Measurements from ENCODE around the gene SAMHD1. TPM values are rescaled to one million over a fixed set of nuclear protein-coding genes. Genes with fewer than 3 reads are reported as not detected.

SAMHD1 gene
- total and polyA plus RNA-seq, 2 donors from 2014 or later, result 13.7 to 94.1 TPM

- Histone ChIP-seq H3K27ac (ENCODE audit: low read depth in 2 of 2, low read length in 2 of 2) (no peak overlapping the region), H3K27me3 (ENCODE audit: control insufficient read depth, insufficient read depth, low read length) (no peaks in the 10 kb centered on the region), H3K9me3 (ENCODE audit: control insufficient read depth in 2 of 3, insufficient read depth in 1 of 3, low read length in 3 of 3) (no peaks in the 10 kb centered on the region), H3K36me3 (ENCODE audit: control insufficient read depth in 2 of 3, insufficient read depth in 3 of 3, low read length in 3 of 3) (no peaks in the 10 kb centered on the region), H3K4me3 (ENCODE audit: low read length in 3 of 3) (no peak overlapping the region), H3K9ac (ENCODE audit: low read length in 3 of 3) (no peak overlapping the region), H3K4me1 (ENCODE audit: control insufficient read depth in 2 of 3, insufficient read depth in 2 of 3, low read depth in 1 of 3, low read length in 3 of 3) (no peaks in the 10 kb centered on the region)
- no peak for TF ChIP-seq CTCF (IDR thresholded peaks at IDR 0.05; ENCODE audit: borderline replicate concordance, extremely low read depth, insufficient read depth)
- no peak for DNase-seq
- no peak for FAIRE-seq
- intact Hi-C loops (cut with DNase I), result no loop called here
Observed at GRCh38 chr20:36956016-36956415, 4.5 kb upstream of the SAMHD1 start.

- DNase-seq, result no peak
- no peaks in the 10 kb centered on the region for H3K27me3 ChIP-seq (ENCODE audit: control insufficient read depth, insufficient read depth, low read length)
- no peak for TF ChIP-seq CTCF (IDR thresholded peaks at IDR 0.05; ENCODE audit: borderline replicate concordance, extremely low read depth, insufficient read depth)
- H3K27ac ChIP-seq (ENCODE audit: low read depth in 2 of 2, low read length in 2 of 2), result peak overlapping the region in 1 of 2 donors; percentile 1
- no peaks in the 10 kb centered on the region for H3K9me3 ChIP-seq (ENCODE audit: control insufficient read depth in 2 of 3, insufficient read depth in 1 of 3, low read length in 3 of 3)
- peak overlapping the region; percentile 68 to 94 (median 85) for H3K4me3 ChIP-seq (ENCODE audit: low read length in 3 of 3)
- H3K9ac ChIP-seq (ENCODE audit: low read length in 3 of 3), result peak overlapping the region; percentile 26 to 53 (median 39)
- intact Hi-C loops (cut with DNase I), result no loop called here
- no peaks in the 10 kb centered on the region for H3K36me3 ChIP-seq (ENCODE audit: control insufficient read depth in 2 of 3, insufficient read depth in 3 of 3, low read length in 3 of 3)
- no peaks in the 10 kb centered on the region for H3K4me1 ChIP-seq (ENCODE audit: control insufficient read depth in 2 of 3, insufficient read depth in 2 of 3, low read depth in 1 of 3, low read length in 3 of 3)
- no peak for FAIRE-seq
Observed at GRCh38 chr20:36951979-36952738, 651 bp upstream of the SAMHD1 start.

GRCh38 chr20:36950414-36951197 is 902 bp downstream of the SAMHD1 start:
- TF ChIP-seq CTCF (IDR thresholded peaks at IDR 0.05; ENCODE audit: borderline replicate concordance, extremely low read depth, insufficient read depth), result no peak
- DNase-seq, result peak; percentile 10 to 75 (median 29)
- peaks cover 0 to 4% (median 0%) of the 10 kb centered on the region in 3 donors for H3K4me1 ChIP-seq (ENCODE audit: control insufficient read depth in 2 of 3, insufficient read depth in 2 of 3, low read depth in 1 of 3, low read length in 3 of 3)
- no peak for FAIRE-seq
- H3K27ac ChIP-seq (ENCODE audit: low read depth in 2 of 2, low read length in 2 of 2), result peak overlapping the region; percentile 51 to 52
- H3K27me3 ChIP-seq (ENCODE audit: control insufficient read depth, insufficient read depth, low read length), result no peaks in the 10 kb centered on the region
- H3K36me3 ChIP-seq (ENCODE audit: control insufficient read depth in 2 of 3, insufficient read depth in 3 of 3, low read length in 3 of 3), result no peaks in the 10 kb centered on the region
- no peaks in the 10 kb centered on the region for H3K9me3 ChIP-seq (ENCODE audit: control insufficient read depth in 2 of 3, insufficient read depth in 1 of 3, low read length in 3 of 3)
- peak overlapping the region in 2 of 3 donors; percentile 41 to 81 for H3K9ac ChIP-seq (ENCODE audit: low read length in 3 of 3)
- H3K4me3 ChIP-seq (ENCODE audit: low read length in 3 of 3), result peak overlapping the region; percentile 68 to 94 (median 85)
- intact Hi-C loops (cut with DNase I), result no loop called here

Measured in kidney (tissue), 14 donors.